ENCODE results near the gene RARG.

RARG gene

GRCh38 chr12:53197011-53197640, 34.9 kb downstream of the RARG start:
- Mint-ChIP-seq H3K27ac (peak overlapping the region; percentile 34), H3K27me3 (no peaks in the 10 kb centered on the region), H3K9me3 (ENCODE audit: low read depth) (no peaks in the 10 kb centered on the region), H3K36me3 (peaks cover 8% of the 10 kb centered on the region), H3K4me3 (peak overlapping the region; percentile 63), H3K4me1 (ENCODE audit: low read depth) (peaks cover 47% of the 10 kb centered on the region)

DNA sequence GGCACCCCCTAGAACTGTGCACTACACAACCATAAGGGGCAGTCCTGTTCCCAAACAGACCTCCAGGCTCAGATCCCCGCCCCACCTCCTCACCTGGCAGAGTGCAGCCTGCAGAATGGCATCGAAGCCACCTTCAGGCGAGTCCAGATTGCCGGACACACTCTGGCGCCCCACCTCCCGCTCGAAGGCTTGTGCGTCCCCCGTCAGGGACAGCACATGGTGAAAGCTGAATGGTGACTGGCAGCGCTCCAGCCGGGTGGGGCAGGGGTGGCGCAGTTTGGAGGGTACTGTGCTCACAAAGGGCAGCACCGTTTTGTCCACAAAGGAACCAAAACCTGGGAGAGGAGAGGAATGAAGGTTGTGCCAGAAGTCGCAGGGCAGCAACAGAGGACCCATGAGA, 35.5 kb downstream of the RARG start:
- no peaks in the 10 kb centered on the region for H3K9me3 Mint-ChIP-seq (ENCODE audit: low read depth)
- no peak overlapping the region for H3K27ac Mint-ChIP-seq
- H3K4me3 Mint-ChIP-seq = no peak overlapping the region
- peaks cover 8% of the 10 kb centered on the region for H3K36me3 Mint-ChIP-seq
- H3K4me1 Mint-ChIP-seq (ENCODE audit: low read depth) = peaks cover 42% of the 10 kb centered on the region
- no peaks in the 10 kb centered on the region for H3K27me3 Mint-ChIP-seq

DNA sequence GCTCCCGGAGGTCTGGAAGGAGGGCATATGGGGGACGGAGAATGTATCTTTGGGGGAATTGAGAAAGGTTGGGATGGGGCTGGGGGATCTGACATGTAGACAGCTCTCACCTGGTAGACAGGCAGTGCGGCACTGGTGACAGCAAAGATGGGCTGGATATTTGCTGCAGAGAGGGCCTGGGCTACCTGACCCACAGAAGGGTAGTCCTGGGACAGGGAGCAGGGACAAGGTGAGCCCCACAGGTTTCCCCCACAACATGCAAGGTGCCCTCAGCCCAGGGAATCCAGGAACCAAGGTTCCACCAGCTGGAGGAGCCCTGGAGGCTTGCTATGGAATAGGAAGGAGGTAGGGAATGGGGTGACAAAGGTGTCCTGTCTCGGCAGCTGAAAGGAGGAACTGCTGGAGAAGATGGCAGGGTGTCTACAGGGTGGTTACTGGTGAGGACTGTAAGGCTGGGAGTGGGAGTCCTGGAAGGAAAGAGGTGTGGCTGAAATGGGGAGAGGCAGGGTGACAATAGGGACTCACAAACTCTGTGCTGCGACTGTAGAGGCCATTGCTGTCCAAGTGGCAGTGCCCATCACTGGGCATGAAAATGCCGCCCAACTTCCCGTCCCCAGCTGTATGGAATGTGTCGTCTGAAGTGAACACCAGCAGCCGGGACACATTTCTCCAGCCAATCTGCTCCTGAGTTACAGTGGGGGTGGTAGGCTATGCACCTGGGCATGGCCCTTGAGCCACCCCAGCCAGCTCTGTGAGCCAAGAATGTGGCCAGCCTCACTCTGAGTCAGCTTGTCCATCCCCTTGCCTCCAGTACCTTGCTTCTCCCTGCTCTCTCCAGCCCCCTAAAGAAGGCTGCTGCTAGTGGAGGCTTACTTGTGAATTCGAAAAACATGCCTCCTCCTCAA, 36.2 kb downstream of the RARG start:
- H3K36me3 Mint-ChIP-seq = peaks cover 6% of the 10 kb centered on the region
- peaks cover 38% of the 10 kb centered on the region for H3K4me1 Mint-ChIP-seq (ENCODE audit: low read depth)
- no peak overlapping the region for H3K4me3 Mint-ChIP-seq
- no peaks in the 10 kb centered on the region for H3K27me3 Mint-ChIP-seq
- H3K27ac Mint-ChIP-seq = peak overlapping the region; percentile 41
- H3K9me3 Mint-ChIP-seq (ENCODE audit: low read depth) = no peaks in the 10 kb centered on the region

- Mint-ChIP-seq H3K4me3 (no peak overlapping the region), H3K27ac (peak overlapping the region; percentile 41), H3K4me1 (ENCODE audit: low read depth) (peaks cover 34% of the 10 kb centered on the region), H3K9me3 (ENCODE audit: low read depth) (no peaks in the 10 kb centered on the region), H3K36me3 (peaks cover 5% of the 10 kb centered on the region), H3K27me3 (no peaks in the 10 kb centered on the region)
Observed at GRCh38 chr12:53194973-53195372, 37.0 kb downstream of the RARG start.

DNA sequence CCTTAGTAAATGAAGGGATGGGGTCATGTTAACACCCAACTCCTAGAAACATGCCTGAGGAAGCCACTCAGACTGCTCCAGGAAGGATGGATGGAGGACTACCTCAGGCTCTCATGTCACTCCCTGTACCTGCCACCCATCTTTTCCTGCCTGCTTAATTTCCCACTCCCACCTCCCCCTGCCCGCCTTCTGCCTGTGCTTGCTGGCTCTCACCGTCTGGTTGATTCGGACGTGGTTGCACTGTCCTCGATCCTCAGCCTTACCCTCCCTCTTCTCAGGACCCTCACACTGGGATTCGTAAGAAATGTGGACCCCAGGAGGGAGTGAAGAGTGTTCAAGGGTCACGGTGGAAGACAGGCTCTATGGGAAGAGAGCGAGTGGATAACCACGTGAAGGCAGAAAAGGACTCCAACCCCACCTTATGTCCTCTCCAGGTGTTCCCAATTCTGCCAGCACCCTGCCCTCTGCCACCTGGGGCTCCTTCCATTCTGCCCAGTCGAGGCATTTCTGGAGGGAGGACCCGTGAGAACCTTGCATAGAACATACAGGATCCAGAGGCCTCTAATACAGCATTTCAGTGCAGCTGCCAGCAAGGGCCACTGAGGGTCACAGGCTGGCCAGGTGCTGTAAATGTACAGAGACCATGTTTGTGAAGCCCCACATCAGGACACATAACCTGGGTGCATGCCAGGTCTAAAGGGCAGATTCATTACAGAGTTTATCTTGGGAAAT, 37.9 kb downstream of the RARG start:
- Mint-ChIP-seq H3K36me3 (peaks cover 2% of the 10 kb centered on the region), H3K4me1 (ENCODE audit: low read depth) (peaks cover 34% of the 10 kb centered on the region), H3K27ac (peak overlapping the region; percentile 66), H3K9me3 (ENCODE audit: low read depth) (no peaks in the 10 kb centered on the region), H3K4me3 (no peak overlapping the region), H3K27me3 (no peaks in the 10 kb centered on the region)

- peaks cover 2% of the 10 kb centered on the region for H3K36me3 Mint-ChIP-seq
- no peaks in the 10 kb centered on the region for H3K27me3 Mint-ChIP-seq
- peaks cover 27% of the 10 kb centered on the region for H3K4me1 Mint-ChIP-seq (ENCODE audit: low read depth)
Observed at GRCh38 chr12:53193040-53193439, 39.0 kb downstream of the RARG start.

GRCh38 chr12:53192531-53193021, 39.4 kb downstream of the RARG start:
- H3K27ac Mint-ChIP-seq = peak overlapping the region; percentile 41
- peaks cover 2% of the 10 kb centered on the region for H3K36me3 Mint-ChIP-seq
- H3K4me1 Mint-ChIP-seq (ENCODE audit: low read depth) = peaks cover 23% of the 10 kb centered on the region

More at GRCh38 chr12:53193040-53193439, 39.0 kb downstream of the RARG start:
- Mint-ChIP-seq H3K4me3 (no peak overlapping the region), H3K9me3 (ENCODE audit: low read depth) (no peaks in the 10 kb centered on the region), H3K27ac (peak overlapping the region; percentile 54)

DNA sequence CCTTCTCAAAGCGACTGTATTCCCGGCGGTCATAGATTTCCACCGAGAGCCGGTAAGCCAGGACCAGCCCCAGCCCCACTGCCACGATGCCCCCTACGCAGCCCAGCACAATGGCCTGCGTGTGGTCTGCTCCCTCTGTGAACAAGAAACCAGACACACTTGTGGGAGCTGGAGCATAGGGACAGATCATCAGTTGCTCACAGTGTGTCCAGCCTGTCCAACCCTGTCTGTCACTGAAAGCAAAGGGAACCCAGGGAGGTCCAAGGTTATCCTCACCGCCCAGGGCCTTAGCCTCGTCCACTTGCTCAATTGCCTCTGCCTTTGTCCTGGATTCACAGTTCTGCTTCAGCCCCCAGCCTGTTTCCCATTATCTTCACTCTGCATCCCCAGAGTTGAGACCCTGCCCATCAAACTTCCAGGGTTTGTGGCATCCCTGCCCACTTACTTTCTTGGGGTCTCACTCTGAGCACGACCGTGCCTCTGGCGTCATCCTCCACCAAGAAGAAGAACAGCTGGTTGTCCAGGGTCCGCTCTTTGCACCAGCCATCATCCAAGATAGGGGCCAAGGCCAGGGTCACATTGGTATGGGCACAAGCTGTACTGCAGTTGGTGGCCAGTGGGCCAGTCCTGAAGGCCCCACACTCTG, 40.0 kb downstream of the RARG start:
- Mint-ChIP-seq H3K27me3 (no peaks in the 10 kb centered on the region), H3K9me3 (ENCODE audit: low read depth) (no peaks in the 10 kb centered on the region), H3K27ac (peak overlapping the region; percentile 66), H3K36me3 (peaks cover 2% of the 10 kb centered on the region), H3K4me1 (ENCODE audit: low read depth) (peaks cover 21% of the 10 kb centered on the region), H3K4me3 (no peak overlapping the region)

More at GRCh38 chr12:53192531-53193021, 39.4 kb downstream of the RARG start:
- Mint-ChIP-seq H3K9me3 (ENCODE audit: low read depth) (no peaks in the 10 kb centered on the region), H3K4me3 (no peak overlapping the region), H3K27me3 (no peaks in the 10 kb centered on the region)

- peaks cover 18% of the 10 kb centered on the region for H3K4me1 Mint-ChIP-seq (ENCODE audit: low read depth)
- peaks cover 2% of the 10 kb centered on the region for H3K36me3 Mint-ChIP-seq
- peak overlapping the region; percentile 51 for H3K27ac Mint-ChIP-seq
- H3K4me3 Mint-ChIP-seq = no peak overlapping the region
- no peaks in the 10 kb centered on the region for H3K9me3 Mint-ChIP-seq (ENCODE audit: low read depth)
- H3K27me3 Mint-ChIP-seq = no peaks in the 10 kb centered on the region
Observed at GRCh38 chr12:53191096-53191884, 40.7 kb downstream of the RARG start.

GRCh38 chr12:53190108-53190729, 41.8 kb downstream of the RARG start:
- H3K27ac Mint-ChIP-seq = peak overlapping the region; percentile 50
- H3K27me3 Mint-ChIP-seq = no peaks in the 10 kb centered on the region
- H3K4me3 Mint-ChIP-seq = no peak overlapping the region
- H3K9me3 Mint-ChIP-seq (ENCODE audit: low read depth) = no peaks in the 10 kb centered on the region
- peaks cover 20% of the 10 kb centered on the region for H3K4me1 Mint-ChIP-seq (ENCODE audit: low read depth)
- peaks cover 2% of the 10 kb centered on the region for H3K36me3 Mint-ChIP-seq

DNA sequence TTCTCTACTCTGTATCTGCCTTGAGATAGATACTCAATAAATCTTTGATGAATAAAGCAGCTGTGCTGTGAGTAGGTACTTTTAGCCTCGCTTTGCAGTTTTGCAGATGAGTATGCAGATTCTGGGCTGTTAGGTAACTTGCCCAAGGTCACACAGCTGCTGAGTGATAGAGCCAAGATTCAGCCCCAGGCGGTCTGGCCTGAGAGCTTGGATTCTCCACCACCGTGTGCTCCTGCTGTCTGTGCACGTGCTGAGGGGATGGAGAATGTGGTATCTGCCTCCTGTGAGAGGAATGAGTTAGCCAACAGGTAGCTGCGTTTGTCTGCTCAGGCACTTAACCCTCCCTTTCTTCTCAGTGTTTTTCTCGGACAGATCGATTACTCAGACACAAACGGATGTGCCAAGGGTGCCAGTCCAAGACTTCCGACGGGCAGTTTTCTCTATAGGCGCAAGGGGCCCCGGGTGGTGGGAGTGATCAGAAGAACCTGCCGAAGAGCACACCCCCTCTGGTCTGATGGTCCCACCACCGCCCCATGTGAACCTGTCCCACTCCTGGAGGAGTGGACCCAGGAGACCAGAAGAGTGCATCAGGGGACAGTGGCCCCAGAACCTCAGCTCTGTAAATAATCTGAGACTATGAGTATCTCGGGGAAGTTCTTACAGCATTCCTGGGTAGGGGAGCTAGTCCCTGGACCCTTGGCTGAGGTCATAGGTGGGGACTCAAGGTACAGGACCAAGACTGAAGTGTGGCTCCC, 44.7 kb downstream of the RARG start:
- Mint-ChIP-seq H3K27me3 (no peaks in the 10 kb centered on the region), H3K27ac (peak overlapping the region; percentile 41), H3K9me3 (ENCODE audit: low read depth) (no peaks in the 10 kb centered on the region), H3K4me1 (ENCODE audit: low read depth) (peaks cover 45% of the 10 kb centered on the region), H3K4me3 (no peak overlapping the region), H3K36me3 (peaks cover 6% of the 10 kb centered on the region)

DNA sequence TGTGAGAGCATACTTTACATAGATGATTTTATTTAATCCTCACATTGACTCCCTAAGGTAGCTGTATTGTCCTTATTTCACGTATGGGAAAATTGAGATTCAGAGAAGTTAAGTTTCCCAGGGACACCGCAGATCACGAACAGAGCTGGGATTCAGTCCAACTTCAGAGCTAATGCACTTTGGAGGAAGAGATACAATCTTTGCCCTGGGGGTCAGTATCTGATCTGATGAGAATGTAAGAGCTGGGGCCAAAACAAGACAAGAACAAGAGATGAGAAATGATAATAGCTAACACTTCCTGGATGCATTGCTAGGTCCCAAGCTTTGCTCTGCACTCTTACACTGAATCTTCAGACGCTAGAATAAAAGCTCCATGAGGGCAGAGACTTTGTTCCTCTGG, 45.3 kb downstream of the RARG start:
- Mint-ChIP-seq H3K9me3 (ENCODE audit: low read depth) (no peaks in the 10 kb centered on the region), H3K4me3 (no peak overlapping the region), H3K36me3 (peaks cover 10% of the 10 kb centered on the region), H3K27ac (no peak overlapping the region), H3K27me3 (no peaks in the 10 kb centered on the region), H3K4me1 (ENCODE audit: low read depth) (peaks cover 51% of the 10 kb centered on the region)

- Mint-ChIP-seq H3K9me3 (ENCODE audit: low read depth) (no peaks in the 10 kb centered on the region), H3K27ac (peak overlapping the region; percentile 65), H3K4me3 (no peak overlapping the region), H3K27me3 (no peaks in the 10 kb centered on the region), H3K4me1 (ENCODE audit: low read depth) (peaks cover 55% of the 10 kb centered on the region), H3K36me3 (peaks cover 8% of the 10 kb centered on the region)
Observed at GRCh38 chr12:53185582-53186153, 46.3 kb downstream of the RARG start.
